ENCODE measurements around the gene AQP10. TPM values are rescaled to one million over a fixed set of nuclear protein-coding genes. Genes with fewer than 3 reads are reported as not detected.

The AQP10 gene
- total RNA-seq, 6 donors from 2014 or later = 0.15 to 2.1 (median 0.45) TPM

- DNase-seq = no peak
- 68 to 72% methylated on average over 3 of the region's 3 CpGs for WGBS, 2 donors
- Histone ChIP-seq H3K27me3 (no peaks in the 10 kb centered on the region), H3K27ac (no peak overlapping the region), H3K4me3 (no peak overlapping the region), H3K4me1 (no peaks in the 10 kb centered on the region), H3K9me3 (peaks cover 0 to under 1% (median 0%) of the 10 kb centered on the region in 4 donors), H3K36me3 (no peaks in the 10 kb centered on the region)
- no peak for TF ChIP-seq POLR2AphosphoS5 (IDR thresholded peaks at IDR 0.05)
- TF ChIP-seq EP300 (IDR thresholded peaks at IDR 0.05) = no peak
- TF ChIP-seq, protein P1, sequence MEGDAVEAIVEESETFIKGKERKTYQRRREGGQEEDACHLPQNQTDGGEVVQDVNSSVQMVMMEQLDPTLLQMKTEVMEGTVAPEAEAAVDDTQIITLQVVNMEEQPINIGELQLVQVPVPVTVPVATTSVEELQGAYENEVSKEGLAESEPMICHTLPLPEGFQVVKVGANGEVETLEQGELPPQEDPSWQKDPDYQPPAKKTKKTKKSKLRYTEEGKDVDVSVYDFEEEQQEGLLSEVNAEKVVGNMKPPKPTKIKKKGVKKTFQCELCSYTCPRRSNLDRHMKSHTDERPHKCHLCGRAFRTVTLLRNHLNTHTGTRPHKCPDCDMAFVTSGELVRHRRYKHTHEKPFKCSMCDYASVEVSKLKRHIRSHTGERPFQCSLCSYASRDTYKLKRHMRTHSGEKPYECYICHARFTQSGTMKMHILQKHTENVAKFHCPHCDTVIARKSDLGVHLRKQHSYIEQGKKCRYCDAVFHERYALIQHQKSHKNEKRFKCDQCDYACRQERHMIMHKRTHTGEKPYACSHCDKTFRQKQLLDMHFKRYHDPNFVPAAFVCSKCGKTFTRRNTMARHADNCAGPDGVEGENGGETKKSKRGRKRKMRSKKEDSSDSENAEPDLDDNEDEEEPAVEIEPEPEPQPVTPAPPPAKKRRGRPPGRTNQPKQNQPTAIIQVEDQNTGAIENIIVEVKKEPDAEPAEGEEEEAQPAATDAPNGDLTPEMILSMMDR (IDR thresholded peaks at IDR 0.05) = no peak
- TF ChIP-seq POLR2A (IDR thresholded peaks at IDR 0.05) = no peak
- ATAC-seq (ENCODE audit: low FRiP score in 2 of 2) = no peak
Observed at GRCh38 chr1:154288661-154289060, 32.2 kb upstream of the AQP10 start.

DNA sequence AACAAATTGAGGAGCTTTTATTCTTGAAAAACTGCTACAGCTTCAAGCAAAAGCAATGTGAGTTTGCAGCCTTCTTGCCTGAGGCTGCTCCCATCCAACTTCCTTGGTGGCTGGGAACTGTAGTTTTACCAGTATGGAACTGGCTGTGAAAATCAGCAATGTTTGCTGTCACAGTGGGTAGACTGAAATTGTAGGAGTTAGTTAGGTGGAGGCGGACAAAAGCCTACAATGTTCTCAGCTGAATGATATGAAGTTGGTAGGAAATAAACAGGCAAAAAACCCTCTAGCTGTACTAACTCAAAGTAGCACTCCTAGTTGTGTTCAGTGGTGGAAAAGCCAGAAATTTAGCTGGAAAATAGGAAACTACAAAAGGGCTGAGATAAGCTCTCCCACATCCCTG is 30.0 kb upstream of the AQP10 start:
- Histone ChIP-seq H3K27ac (no peak overlapping the region), H3K27me3 (no peaks in the 10 kb centered on the region), H3K9me3 (peaks cover 12 to 23% (median 15%) of the 10 kb centered on the region in 4 donors), H3K4me1 (no peaks in the 10 kb centered on the region), H3K4me3 (no peak overlapping the region), H3K36me3 (no peaks in the 10 kb centered on the region)
- ATAC-seq (ENCODE audit: low FRiP score in 2 of 2) (no peak), DNase-seq (no peak)
- 86 to 96% methylated on average over 1 of the region's 1 CpG for WGBS, 2 donors
- TF ChIP-seq EP300 (IDR thresholded peaks at IDR 0.05) (no peak), POLR2AphosphoS5 (IDR thresholded peaks at IDR 0.05) (no peak), POLR2A (IDR thresholded peaks at IDR 0.05) (no peak)
- TF ChIP-seq, protein P1 (IDR thresholded peaks at IDR 0.05) = no peak

DNA sequence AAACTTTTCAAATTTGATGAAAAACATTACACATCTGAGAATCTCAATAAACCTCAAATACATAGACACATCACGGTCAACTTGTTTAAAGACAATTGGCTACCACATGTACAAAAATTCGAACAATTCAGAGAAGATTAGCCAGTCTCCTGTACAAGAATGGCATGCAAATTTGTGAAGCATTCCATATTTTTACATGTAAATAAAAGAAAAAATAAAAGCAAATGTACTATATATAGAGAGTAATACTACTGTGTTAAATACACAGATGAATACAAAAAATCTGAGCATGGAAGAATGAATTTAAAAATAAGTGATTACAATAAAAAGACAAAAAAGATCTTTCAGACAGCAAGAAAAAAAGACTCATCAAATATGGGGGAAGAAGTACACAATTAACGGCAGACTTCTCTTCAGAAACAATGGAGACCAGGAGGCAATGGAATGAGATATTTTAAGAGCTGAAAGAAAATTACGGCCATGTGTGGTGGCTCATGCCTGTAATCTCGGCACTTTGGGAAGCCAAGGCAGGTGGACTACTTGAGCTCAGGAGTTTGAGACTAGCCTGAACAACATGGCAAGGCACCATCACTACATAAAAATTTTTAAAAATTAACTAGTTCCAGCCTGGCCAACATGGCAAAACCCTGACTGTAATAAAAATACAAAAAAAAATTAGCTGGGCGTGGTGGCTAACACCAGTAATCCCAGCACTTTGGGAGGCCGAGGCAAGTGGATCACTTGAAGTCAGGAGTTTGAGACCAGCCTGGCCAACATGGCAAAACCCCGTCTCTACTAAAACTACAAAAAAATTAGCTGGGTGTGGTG is 25.3 kb upstream of the AQP10 start:
- no peak for ATAC-seq (ENCODE audit: low FRiP score in 2 of 2)
- Histone ChIP-seq H3K27me3 (no peaks in the 10 kb centered on the region), H3K4me1 (no peaks in the 10 kb centered on the region), H3K9me3 (peaks cover 15 to 29% (median 21%) of the 10 kb centered on the region in 4 donors), H3K27ac (no peak overlapping the region), H3K36me3 (no peaks in the 10 kb centered on the region), H3K4me3 (no peak overlapping the region)
- no peak for TF ChIP-seq POLR2A (IDR thresholded peaks at IDR 0.05)
- no peak for TF ChIP-seq POLR2AphosphoS5 (IDR thresholded peaks at IDR 0.05)
- TF ChIP-seq, protein P1 (IDR thresholded peaks at IDR 0.05) = no peak
- no peak for TF ChIP-seq EP300 (IDR thresholded peaks at IDR 0.05)
- DNase-seq = no peak
- WGBS, 2 donors = 81 to 83% methylated on average over 8 of the region's 8 CpGs

- Histone ChIP-seq H3K27me3 (no peaks in the 10 kb centered on the region), H3K4me3 (no peak overlapping the region), H3K4me1 (no peaks in the 10 kb centered on the region), H3K9me3 (no peaks in the 10 kb centered on the region), H3K36me3 (no peaks in the 10 kb centered on the region), H3K27ac (no peak overlapping the region)
- no peak for ATAC-seq (ENCODE audit: low FRiP score in 2 of 2)
- DNase-seq = no peak
- TF ChIP-seq EP300 (IDR thresholded peaks at IDR 0.05) (no peak), POLR2A (IDR thresholded peaks at IDR 0.05) (no peak), POLR2AphosphoS5 (IDR thresholded peaks at IDR 0.05) (no peak)
- TF ChIP-seq, protein P1 (IDR thresholded peaks at IDR 0.05) = no peak
- WGBS, 2 donors = 86 to 100% methylated on average over 1 of the region's 1 CpG
Observed at GRCh38 chr1:154301582-154301981, 19.3 kb upstream of the AQP10 start.
